ENCODE results near the gene GAREM1.
"Not testable (repeated sequence)": the region's sequence is repeated elsewhere in the genome, so short reads cannot be mapped to it uniquely, and the experiment has no call there.

GAREM1 gene

DNA sequence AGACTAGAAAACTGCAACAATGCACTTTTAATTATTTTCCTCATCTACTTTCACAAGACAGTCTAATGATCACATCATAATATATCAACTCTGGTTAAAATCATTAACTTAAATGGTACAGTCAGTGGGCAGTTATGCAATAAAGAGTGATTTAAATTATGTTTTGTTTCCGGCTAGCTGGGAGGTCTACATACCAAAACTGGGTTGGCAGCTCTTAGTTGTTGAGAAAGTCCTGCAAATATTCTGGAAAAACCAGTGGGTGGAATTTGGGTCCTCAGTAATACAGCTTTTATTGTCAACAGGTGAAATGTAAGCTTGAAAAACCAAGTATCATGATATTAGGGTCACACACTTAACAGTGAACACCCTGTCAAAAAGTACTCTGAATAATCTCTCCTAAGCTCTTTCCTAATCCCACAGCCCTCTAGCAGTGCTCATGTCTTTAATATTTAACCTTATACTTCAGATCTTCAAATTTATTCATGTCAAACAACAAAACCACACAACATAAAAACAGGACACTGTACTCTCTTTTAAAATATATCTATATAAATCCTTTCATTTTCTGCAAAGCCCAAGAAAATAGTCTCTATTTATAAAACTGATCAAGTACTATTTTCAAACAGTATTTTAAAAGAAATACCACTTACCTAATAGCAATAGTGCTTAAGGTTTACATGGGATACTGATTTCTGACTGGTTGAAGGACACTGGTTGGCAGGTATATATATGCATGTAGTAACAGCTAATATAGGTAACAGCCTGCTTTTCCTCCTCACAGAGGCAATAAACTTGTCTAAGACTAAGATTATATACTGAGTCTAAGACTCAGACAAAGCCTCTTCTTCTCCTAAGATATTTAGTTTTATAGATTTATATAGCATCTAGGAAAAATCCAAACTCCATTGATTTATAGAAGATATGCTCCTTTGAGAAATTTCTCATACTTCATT, 103.8 kb downstream of the GAREM1 start:
- no peak for DNase-seq

DNA sequence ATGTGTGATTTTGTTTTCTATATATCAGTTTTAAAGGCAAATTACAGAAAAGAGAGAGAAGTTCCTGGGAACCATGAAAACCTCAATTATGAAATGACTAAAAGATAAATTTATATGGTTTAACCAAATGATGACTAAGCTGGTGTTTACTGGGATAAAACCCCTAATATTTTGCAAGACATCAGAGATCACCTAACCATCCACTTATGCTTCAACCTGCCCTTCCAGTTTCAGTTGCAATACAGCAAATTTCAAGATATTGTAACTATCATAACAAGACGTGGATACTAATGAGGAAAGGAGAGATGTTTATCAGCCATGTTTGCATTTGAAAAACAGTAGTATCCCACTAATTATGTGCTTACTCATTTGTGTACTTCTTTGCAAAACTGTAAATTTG, 108.2 kb downstream of the GAREM1 start:
- DNase-seq: no peak

DNA sequence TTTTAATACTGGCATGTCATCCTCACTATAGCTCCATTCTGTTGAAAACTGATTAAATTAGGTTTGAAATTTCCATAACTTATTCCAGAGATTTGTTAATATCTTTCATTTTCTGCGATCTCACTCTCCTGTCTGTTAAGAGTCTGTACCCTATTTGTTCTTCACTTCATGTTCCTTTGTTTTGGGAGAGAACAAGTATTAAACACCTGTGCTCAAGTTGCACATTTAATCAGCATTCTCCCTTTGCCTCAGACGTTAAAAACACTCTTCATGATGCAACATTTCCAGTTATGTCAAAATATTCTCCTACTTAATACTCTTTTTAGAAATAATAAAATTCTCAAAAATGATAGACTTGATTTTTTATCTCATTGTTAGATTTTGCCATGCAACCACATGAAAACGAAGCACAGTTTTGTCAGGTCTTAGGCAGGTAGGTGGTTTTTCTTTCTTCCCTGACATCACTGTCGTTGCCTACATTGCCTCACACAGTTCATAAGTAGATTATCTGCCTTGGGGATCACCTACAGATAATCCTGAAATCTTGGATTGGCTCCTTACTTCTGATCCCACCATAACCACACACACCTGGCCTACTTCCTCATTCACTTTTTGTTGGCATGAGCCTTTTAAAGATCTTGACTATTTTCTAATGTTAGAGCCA, 109.9 kb downstream of the GAREM1 start:
- DNase-seq: no peak

DNA sequence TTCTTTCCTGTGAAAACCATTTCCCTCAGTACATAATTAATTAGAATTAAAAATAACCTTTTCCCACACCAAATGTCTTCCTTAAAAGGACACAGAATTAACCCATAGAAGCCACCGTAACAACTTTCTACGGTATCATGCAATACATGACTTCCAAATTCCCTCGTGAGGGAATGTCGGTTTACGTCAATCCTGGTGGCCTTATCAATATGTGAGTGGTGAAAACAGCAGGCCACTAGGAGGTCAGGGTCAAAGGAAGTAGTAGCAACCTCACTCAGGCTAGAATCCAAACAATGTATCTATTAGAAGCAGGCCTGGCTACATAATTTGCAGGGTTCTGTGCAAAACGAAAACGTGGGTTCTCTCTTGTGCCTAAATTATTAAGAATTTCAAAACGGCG, 112.2 kb downstream of the GAREM1 start:
- DNase-seq: no peak

DNA sequence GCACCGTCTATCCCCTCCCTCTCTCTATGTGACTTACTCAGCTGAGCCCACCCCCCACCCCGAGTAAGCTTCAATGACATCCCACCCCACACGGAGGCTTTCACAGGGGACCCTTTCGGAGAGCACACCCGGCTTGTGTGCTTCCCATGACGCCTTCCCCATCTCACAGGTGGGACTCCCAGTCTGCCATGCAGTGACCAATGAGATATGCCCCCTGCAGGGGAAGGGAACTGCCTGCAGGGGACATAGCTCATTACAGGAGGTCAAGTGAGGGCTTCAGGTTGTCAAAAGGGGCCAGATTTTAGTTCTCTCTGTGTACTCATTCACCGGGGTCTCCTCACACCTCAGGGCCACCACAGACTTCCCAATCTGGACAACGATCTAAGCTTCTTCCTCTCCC, 112.6 kb downstream of the GAREM1 start:
- DNase-seq: no peak

DNA sequence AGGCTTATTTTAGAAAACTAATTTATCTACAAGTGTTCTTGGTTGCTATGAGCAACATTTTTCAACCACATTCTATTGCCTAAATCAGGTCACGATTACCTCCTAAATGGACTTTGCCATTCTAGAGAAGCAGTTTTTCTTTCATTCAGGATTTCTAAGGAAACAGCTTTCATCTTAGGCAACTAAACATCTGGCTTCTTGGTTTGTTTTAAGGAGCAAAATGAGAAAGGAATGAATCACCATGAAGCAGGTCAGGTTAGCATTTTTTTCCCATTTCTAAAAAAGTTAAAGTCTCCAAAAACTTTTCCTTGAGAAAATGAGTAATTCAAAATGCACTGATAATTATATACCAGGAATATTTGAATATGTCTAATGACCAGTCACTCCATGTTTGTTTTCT, 114.8 kb downstream of the GAREM1 start:
- DNase-seq: no peak

DNA sequence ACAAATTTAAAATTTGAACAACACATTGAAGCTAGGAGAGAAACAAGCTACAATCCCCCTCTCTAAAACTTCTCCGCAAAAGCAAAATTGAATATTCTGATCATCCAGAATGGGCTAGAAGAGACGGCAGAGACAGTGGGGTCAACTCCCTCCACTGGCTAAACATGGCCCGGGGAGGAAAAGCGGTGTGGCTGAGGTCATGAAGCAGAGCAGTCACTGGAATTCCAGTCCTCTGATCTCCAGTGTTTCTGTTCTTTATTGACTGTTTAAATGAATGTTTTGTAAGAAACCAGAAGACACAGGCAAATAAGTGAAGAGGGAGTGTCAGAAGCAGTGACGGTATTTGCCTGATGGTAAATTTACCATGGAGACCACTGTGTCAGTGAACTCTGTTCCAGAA, 116.2 kb downstream of the GAREM1 start:
- DNase-seq: no peak

DNA sequence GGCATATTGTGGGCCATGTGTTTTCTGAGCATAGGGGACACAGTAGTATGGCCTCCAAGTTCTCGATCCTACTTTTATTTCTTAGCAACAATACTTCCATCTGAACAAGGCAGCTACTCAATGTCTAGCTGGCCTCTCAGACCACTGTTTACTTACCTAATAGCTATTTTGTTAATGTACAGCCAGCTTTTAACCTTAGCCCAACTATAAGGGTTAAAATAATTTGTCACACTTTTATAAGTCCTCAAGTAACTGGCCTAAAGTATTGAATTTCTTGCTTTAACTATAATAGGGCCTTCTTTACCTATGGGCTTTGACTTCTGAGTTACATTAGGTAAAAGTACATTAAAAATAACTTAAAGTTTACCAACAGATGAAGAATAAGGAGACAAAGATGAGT, 117.4 kb downstream of the GAREM1 start:
- no peak for DNase-seq

DNA sequence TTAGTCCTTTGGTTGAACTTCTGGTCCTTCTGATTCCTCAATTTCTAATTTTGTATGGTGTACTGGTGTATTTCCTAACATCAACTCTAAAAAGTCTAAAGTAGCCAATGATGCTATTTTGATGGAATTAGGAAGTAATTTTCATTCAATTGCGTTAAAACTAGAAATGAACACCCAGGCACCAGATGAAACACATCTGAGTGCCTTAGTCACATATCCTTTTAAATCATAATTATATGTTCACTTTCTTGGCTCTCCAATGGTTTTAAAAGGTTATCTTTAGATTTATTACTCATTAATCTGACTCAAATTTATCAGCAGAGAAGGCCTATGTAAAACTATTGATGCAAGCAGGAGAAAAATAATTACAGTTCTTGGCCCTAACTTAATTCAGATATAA, 119.7 kb downstream of the GAREM1 start:
- no peak for DNase-seq

DNA sequence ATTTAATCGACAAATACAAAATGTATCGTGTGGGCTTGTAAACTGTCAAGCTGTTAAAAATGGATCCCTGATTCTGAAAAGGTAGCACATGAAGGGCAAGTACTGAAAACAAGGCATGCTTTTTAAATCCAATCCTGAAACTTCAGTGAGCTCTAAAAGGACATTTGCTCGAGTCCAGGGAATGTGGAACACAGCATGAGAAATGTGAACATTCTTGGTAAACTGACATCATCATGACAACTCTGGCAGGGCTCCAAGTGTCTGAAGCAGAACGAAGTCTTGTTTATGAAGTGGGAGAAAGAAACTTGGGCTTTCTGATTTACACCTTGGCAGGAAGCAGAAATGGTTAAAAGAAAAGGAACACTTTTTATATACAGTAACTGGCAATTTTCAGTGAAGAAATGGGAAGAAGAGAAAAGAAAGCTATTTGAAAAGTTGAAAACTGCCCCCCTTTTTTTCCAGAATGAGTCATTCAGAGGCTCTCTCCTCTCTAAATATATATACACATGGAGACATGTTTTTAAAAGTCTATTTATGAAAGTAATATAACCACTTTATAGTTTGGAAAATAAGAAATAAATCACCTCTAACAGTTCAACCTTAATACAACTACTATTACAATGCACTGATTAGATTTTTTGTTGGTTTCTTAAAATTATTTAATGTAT, 120.8 kb downstream of the GAREM1 start:
- DNase-seq: no peak

DNA sequence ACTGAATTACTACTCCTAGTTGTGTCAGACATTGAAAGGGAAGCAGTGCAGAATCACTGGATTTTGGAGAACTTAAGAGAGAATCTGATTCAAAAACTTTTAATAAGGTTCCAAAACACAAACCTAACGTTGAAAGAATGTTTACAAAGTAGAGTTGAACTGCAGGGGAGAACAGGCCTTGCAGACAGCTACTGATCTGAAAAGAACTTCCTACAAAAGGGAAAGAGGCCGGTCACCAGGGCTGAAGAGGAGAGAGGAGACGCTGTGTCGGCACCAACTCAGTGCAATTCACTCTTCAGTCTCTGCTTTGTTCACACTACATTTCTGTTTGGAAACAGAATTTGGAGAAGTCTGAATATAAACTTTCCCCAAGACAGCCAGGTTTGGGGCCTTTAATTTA, 124.0 kb downstream of the GAREM1 start:
- DNase-seq: no peak

DNA sequence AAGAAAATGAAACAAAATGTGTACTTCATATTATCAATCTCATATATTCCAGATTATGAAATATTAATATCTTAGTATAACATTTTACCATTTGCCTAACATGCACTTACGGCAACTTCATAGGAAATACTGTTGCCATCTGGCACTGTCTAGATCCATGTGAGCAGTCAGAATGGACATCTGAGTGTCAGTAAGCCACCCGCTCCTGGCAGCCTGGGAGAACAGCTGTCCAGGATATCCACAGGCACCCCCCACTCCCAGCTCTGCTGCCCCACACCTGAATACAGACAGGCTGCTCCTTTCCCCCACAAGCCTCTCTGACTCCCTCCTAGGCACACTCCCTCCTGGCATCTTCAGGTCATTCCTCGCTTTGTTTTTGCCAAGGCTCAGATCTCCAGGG, 127.0 kb downstream of the GAREM1 start:
- DNase-seq: no peak

DNA sequence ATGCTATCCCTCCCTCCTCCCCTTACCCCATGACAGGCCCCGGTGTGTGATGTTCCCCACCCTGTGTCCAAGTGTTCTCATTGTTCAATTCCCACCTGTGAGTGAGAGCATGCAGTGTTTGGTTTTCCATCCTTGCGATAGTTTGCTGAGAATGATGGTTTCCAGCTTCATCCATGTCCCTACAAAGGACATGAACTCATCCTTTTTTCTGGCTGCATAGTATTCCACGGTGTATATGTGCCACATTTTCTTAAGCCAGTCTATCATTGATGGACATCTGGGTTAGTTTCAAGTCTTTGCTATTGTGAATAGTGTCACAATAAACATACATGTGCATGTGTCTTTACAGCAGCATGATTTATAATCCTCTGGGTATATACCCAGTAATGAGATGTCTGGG, 129.6 kb downstream of the GAREM1 start:
- not testable (repeated sequence) for DNase-seq

DNA sequence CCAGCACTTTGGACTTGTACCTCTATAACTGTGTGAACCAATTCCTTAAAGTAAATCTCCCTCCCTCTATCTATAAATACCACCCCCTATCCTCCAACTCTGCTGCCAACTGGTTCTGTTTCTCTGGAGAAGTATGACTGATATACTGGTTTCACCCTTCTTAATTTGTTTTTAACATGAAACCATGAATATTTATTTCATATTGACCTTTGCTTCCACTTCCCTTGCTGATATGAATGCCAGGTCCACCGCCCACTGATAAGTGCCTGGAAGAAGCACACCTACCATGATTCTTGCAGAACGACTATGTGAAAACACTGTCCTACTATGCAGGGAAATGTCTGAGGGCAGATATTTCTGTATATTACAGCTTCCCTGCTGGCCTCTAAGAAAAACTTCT, 131.6 kb downstream of the GAREM1 start:
- no peak for DNase-seq

DNA sequence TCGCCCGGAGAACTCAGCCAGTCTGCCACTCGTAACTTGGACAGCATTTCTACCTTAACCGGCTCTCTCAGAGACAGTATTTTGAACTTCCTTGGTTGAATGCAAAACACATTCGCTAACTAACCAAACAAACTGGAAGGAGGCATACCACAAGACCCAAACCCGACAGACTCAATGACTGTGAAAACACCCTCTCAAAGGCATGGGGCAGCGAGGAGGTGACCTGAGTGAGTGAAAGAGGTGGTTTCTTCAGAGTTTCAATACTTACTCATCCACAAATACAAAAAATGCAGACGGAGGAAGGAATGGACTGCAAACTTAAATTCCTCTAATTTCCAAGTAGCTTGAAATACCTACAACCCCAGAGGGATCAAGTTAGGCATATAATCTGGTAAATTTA, 132.9 kb downstream of the GAREM1 start:
- DNase-seq: no peak

DNA sequence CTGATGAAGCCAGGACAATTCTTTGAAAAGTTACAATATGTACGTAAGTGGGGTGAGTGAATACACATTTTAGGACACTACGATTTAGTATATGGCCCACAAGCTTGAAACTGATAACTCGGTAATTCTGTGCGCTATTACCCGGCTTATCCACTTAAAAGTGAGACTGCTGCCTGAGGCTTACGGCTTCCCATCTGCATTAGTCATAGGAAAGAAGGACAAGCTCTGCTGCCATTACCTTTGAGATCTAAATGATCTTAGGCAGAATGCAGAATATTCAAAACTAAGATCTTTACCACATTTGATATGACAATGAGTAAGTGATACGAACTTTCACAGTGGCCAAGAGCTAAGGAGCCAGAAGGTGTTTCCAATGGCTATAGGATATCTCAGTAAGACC, 133.3 kb downstream of the GAREM1 start:
- DNase-seq: no peak

DNA sequence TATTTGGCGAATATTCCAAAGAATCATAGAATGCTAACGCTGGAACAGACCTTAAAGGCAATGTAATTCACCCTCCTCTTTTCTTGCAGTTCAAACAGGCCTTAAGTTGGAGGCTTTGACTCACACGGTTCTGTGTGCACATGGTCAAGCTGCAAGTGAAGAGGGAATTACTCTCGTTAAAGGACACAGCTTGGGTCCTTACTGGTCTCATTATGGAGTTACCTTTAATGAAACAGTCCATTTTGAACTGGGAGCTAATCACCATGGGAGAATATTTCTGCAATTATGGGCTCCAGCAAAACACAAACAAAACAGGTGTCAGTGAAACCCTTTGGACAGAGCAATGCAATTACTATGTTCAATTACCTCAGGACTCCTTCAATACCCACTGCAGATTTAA, 135.5 kb downstream of the GAREM1 start:
- DNase-seq: no peak

DNA sequence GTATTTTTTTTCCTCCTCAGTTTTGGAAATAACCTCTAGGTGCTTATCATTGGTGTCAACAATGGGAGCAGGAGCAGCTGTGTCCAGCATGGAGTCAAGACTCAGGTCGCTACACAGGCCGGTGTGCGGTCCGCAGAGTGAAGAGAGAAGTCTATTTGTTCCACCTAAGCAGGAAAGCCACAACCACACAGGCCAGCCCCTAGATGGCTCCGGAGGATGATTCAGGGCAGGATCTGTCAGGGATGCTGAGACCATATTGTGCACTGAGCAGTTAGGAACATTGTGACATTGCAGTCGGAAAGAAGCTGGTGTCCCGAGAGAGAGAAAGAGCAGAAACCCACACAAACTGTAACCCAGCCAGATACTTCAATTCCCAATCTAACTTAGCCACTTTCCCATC, 136.9 kb downstream of the GAREM1 start:
- no peak for DNase-seq

DNA sequence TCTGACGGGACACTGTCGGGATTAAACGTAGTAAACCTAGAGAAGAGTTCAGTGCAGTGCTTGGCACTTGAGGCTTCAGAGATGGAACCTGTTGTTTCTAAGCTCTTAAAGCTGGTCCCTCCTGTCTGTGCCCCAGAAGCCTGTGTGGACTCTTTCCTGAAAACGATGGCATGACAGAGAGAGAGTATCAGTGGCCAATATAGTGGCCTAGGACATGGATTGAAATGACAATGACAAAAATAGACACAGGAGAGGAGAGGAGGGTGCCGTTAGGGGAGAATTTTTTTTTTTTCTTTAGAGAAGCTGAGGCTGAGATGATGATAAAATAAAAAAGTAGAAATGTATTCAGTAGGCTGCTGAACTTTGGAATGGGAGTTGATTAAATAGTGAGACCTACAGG, 138.0 kb downstream of the GAREM1 start:
- no peak for DNase-seq

DNA sequence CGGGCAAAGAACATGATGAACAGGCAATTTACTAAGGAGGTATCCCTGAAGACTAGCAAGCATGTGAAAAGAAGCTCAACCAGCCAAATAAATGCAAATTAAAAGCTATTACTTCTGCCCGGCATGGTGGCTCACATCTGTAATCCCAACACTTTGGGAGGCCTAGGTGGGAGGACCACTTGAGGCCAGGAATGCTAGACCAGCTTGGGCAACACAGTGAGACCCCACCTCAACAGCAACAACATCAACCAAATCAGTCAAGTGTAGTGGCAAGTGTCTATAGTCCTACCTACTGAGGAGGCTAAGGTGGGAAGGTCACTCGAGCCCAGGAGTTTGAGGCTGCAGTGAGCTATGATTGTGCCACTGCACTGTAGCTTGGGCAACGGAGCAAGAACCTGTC, 141.7 kb downstream of the GAREM1 start:
- DNase-seq: no peak

DNA sequence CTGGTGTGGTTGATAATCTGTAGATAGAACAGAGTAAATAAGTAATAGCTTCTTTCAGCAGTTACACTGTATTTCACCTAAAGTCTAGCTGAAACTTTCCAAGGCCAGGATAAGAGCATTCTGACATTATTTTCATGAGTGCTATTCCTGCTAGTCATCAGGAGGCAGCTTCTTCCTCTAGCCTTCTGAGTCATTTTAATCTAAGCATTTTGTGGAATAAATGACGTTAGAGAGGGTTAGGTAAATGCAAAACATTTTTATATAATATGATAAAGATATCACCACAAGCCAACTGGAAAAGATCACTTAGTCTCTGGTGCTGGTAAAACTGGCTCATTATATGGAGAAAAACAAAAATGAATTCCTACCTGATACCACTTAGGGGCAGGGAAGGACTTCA, 142.3 kb downstream of the GAREM1 start:
- no peak for DNase-seq

DNA sequence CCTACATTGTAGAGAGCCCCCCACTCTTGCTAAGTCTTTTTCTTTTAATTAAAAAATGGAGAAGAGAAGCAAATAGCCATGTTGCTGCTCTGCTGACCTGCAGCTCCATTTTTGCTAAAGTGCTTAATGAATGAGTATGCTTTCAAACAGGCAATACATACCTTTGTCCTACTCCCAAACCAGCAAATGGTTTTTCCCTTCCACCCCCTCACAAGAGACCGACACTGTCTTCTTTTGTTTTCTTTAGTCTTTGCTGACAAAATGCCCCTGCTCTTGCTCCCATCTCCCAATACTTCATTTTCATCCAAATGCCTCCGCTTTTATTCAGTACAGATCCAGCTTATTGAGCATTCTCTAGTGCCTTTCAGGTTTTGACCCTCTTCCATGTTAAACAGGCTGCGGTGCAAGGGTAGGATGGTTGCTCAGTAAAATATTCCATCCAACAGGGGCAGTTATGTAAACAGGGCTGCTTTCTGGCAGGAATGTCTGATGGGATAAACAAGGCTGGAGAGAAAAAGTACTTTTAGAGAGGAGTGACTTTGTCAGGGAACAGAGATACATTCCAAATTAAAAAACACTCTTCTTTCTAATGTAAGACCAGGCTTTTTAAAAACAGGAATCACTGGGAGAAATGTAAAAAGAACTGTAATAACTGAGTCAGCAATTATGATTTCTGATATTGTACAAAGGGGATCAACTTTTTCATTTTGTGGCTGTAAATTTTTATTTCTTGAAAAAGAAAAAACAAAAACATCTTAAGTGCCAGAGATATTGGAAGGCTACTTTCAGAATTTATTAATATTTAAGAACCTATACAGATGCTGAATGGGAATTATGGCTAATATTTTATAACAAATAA, 144.0 kb downstream of the GAREM1 start:
- no peak for DNase-seq

DNA sequence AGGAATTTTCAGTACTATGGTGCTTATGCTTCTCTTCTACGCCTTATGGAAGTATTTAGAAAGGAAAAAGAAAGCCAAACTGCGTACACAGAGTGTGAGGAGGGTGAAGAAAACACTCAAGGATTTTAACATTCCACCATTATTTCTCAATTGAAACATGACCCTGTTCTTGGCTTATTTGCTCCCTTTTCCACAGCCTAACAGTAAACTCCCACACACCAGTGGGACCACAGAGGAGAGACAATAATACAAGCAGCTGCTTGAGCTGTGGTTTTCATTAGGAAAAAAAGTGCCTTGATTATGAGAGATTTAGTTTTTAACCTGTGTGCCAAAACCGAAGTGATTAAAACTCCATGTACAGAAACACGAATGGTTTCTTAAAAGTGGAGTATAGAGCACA, 146.5 kb downstream of the GAREM1 start:
- no peak for DNase-seq

All from NCI-H2107 (cell line).